K562 (cell line): Measurements from ENCODE around the gene SLAMF8. TPM values are rescaled to one million over a fixed set of nuclear protein-coding genes. Genes with fewer than 3 reads are reported as not detected.

Experiments
- BRCA1 ChIP-seq, 2 experiments: fragments of 450-650 bp in 1 of 2; sonication (generic) in 1 of 2; formaldehyde crosslinking in 1 of 2; IDR thresholded peaks; 2 replicates each; pipeline versions ENCODE4 v1.5.0 to v1.6.1; 2017 to 2020; ENCODE audit warnings: mild to moderate bottlenecking in 1 of 2, missing genetic modification reagents in 1 of 2
- CBX2 ChIP-seq: fragments of 200-600 bp; sonication (generic); IDR thresholded peaks from one replicate; pipeline ENCODE4 v1.6.1; 2012; ENCODE audit warnings: mild to moderate bottlenecking, low read length, inconsistent platforms; ENCODE audit not compliant: insufficient read depth, poor library complexity, severe bottlenecking
- CREB3 ChIP-seq: fragments of 450-650 bp; conservative IDR thresholded peaks from 2 replicates; pipeline ENCODE4 v1.6.1; 2016; ENCODE audit warnings: missing genetic modification characterization, low read depth, mild to moderate bottlenecking, missing compliant biosample characterization, moderate library complexity
- DNMT1 ChIP-seq: fragments of 450-650 bp; IDR thresholded peaks from 2 replicates; pipeline ENCODE4 v1.6.1; 2016; ENCODE audit warnings: antibody characterized with exemption, mild to moderate bottlenecking
- EP400 ChIP-seq: fragments of 450-650 bp; IDR thresholded peaks from 2 replicates; pipeline ENCODE4 v1.6.1; 2017; ENCODE audit warnings: antibody characterized with exemption, mild to moderate bottlenecking, moderate library complexity
- HEY1 ChIP-seq: fragments of 250-450 bp; sonication (Bioruptor Pico); IDR thresholded peaks from 2 replicates; pipeline ENCODE4 v1.5.0; 2020; ENCODE audit warnings: mild to moderate bottlenecking, moderate library complexity, borderline replicate concordance
- HNRNPL ChIP-seq: fragments of 200-400 bp; formaldehyde crosslinking; IDR thresholded peaks from 2 replicates; pipeline ENCODE4 v1.6.1; 2017; ENCODE audit warnings: low read depth, mild to moderate bottlenecking, low read length
- KLF13 ChIP-seq: fragments of 450-650 bp; IDR thresholded peaks from 2 replicates; pipeline ENCODE4 v1.6.1; 2016; ENCODE audit warnings: missing genetic modification characterization, low read depth, mild to moderate bottlenecking, missing compliant biosample characterization, moderate library complexity, borderline replicate concordance
- MTA2 ChIP-seq: fragments of 450-650 bp; IDR thresholded peaks from 2 replicates; pipeline ENCODE4 v1.6.1; 2016; ENCODE audit warnings: low read depth
- NR1H2 ChIP-seq: sonication (generic); formaldehyde crosslinking; IDR thresholded peaks from 2 replicates; pipeline ENCODE4 v1.4.0; 2020; ENCODE audit warnings: mild to moderate bottlenecking, missing genetic modification reagents
- NUFIP1 ChIP-seq: fragments of 450-650 bp; IDR thresholded peaks from 2 replicates; pipeline ENCODE4 v1.6.1; 2018; ENCODE audit not compliant: partially characterized antibody
- POLR2H ChIP-seq: IDR thresholded peaks from 2 replicates; pipeline ENCODE4 v1.6.1; 2016; ENCODE audit warnings: missing genetic modification characterization, low read depth, mild to moderate bottlenecking, control low read depth, missing compliant biosample characterization, moderate library complexity
- PTTG1 ChIP-seq: fragments of 450-650 bp; IDR thresholded peaks from 2 replicates; pipeline ENCODE4 v1.6.1; 2016; ENCODE audit warnings: low read depth, mild to moderate bottlenecking, missing genetic modification characterization, missing compliant biosample characterization
- SETDB1 ChIP-seq: IDR thresholded peaks from one replicate; pipeline ENCODE4 v1.6.1; 2012; ENCODE audit warnings: low read length, control low read depth, inconsistent platforms
- U2AF2 ChIP-seq: fragments of 200-400 bp; formaldehyde crosslinking; optimal IDR thresholded peaks from 2 replicates; pipeline ENCODE3; 2017; ENCODE audit warnings: low read depth, mild to moderate bottlenecking, low read length
- ZBTB9 ChIP-seq: fragments of 450-650 bp; formaldehyde crosslinking; IDR thresholded peaks from 2 replicates; pipeline ENCODE4 v1.4.0; 2020; ENCODE audit warnings: mild to moderate bottlenecking, moderate library complexity
- ZNF197 ChIP-seq: fragments of 200-800 bp; sonication (Bioruptor generic); IDR thresholded peaks from 2 replicates; pipeline ENCODE4 v1.6.1; 2016; ENCODE audit warnings: low read depth, missing genetic modification characterization, missing compliant biosample characterization
- polyA plus RNA-seq, 8 experiments: library from polyadenylated mRNA; depleted of rRNA in 4 of 8; stranded (reverse) in 5 of 8; unstranded in 3 of 8; fragments of >200 nt; fragmentation: Nextera tagmentation in 2 of 8; fragmentation: Illumina TruSeq in 1 of 8; extraction: Ambion mirVana in 2 of 8; extraction: Trizol in 1 of 8; gene quantifications; 2 replicates each; pipeline versions ENCODE4 v1.2.1 to v1.2.3, GENCODE V29; 2011 to 2014; ENCODE audit warnings: inconsistent platforms in 1 of 8, missing spikeins in 1 of 8
- total RNA-seq, 7 experiments: library from RNA; depleted of rRNA in 6 of 7; stranded (reverse); fragments of >200 nt in 6 of 7; fragmentation: Illumina TruSeq in 2 of 7; extraction: Trizol in 2 of 7; gene quantifications; 2 replicates each; pipeline versions ENCODE4 v1.2.1 to v1.2.3, GENCODE V29; 2011 to 2021; ENCODE audit warnings: low replicate concordance in 1 of 7
- TF ChIP-seq, protein P1 (sequence below), 2 experiments: IDR thresholded peaks; 2 replicates each; pipeline ENCODE4 v1.6.1; 2011; ENCODE audit warnings: borderline replicate concordance in 1 of 2, control low read depth in 1 of 2, low read depth in 1 of 2, low read length in 1 of 2, mild to moderate bottlenecking in 1 of 2, mixed read lengths in 1 of 2, moderate library complexity in 1 of 2; ENCODE audit not compliant: insufficient read depth in 1 of 2, insufficient read length in 1 of 2, poor library complexity in 1 of 2, severe bottlenecking in 1 of 2; ENCODE audit errors: extremely low read depth in 1 of 2
- TF ChIP-seq, protein P2 (sequence below): fragments of 200-800 bp; sonication (Bioruptor generic); IDR thresholded peaks from 2 replicates; pipeline ENCODE4 v1.6.1; 2017; ENCODE audit warnings: missing genetic modification characterization, missing compliant biosample characterization

SLAMF8 gene
- total and polyA plus RNA-seq, 9 of the 15 experiments (the other 6 are each of a cell fraction or from before 2014, with no cell fraction given), result not detected

DNA sequence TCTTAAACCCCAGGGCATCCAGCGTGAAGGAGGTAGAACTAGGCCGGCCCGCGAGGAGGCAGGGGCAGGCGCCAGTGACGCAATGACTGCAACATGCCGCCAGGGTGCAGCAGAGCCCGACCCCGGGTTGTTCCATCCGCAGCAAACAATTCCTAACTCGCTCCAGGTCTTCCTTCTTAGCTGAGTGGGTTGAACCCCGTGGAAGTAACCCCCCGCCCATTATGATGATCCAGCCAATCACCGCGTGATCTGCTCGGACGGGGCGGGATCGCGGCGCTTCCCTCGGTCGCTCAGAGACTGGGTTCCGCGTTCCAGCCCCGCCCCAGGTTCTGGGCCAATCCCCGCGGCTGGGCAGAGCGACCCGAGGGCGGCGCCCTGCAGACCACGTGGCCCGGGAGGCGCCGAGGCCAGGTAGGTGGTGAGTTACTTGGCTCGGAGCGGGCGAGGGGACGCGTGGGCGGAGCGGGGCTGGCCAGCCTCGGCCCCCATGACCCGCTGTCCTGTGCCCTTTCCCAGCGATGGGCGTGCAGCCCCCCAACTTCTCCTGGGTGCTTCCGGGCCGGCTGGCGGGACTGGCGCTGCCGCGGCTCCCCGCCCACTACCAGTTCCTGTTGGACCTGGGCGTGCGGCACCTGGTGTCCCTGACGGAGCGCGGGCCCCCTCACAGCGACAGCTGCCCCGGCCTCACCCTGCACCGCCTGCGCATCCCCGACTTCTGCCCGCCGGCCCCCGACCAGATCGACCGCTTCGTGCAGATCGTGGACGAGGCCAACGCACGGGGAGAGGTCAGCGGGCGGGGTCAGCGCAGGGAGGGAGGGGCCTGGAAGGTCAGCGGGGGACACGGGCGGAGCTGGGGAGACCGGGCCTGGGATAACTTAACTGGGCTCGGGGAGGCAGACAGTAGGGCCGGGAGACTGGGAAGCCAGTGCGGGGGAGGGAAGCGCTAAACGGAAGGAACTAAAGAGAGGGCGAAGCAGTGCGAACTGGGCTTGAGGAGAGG is 45.8 kb upstream of the SLAMF8 start, which contains the start of gene DUSP23 (continued):
- TF ChIP-seq CREB3 (tag) (no peak), POLR2H (tag) (no peak), U2AF2 (no peak), HNRNPL (0 out of 2 replicates have a peak, but pooled peaks have one; percentile 57), MTA2 (no peak), HEY1 (no peak), ZNF197 (CRISPR knock-in tag) (no peak), ZBTB9 (peak; percentile 70; the same call in 1 of the 2 replicates), PTTG1 (no peak), NUFIP1 (no peak), DNMT1 (no peak), CBX2 (no peak), KLF13 (peak; percentile 81; the same call in 1 of the 2 replicates), BRCA1 (IDR thresholded peaks at IDR 0.05) (no peak), BRCA1 (CRISPR knock-in tag; IDR thresholded peaks at IDR 0.05) (no peak), NR1H2 (0 out of 2 replicates have a peak, but pooled peaks have one; percentile 93), SETDB1 (no peak), EP400 (peak; percentile 81; the same call in 1 of the 2 replicates)
- TF ChIP-seq, protein P1, sequence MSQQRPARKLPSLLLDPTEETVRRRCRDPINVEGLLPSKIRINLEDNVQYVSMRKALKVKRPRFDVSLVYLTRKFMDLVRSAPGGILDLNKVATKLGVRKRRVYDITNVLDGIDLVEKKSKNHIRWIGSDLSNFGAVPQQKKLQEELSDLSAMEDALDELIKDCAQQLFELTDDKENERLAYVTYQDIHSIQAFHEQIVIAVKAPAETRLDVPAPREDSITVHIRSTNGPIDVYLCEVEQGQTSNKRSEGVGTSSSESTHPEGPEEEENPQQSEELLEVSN (IDR thresholded peaks at IDR 0.05; ENCODE audit: borderline replicate concordance in 1 of 2, extremely low read depth in 1 of 2, insufficient read depth in 1 of 2, insufficient read length in 1 of 2, low read depth in 1 of 2, low read length in 1 of 2, poor library complexity in 1 of 2, severe bottlenecking in 1 of 2), result peak; percentile 96 to 98
- TF ChIP-seq, protein P2, sequence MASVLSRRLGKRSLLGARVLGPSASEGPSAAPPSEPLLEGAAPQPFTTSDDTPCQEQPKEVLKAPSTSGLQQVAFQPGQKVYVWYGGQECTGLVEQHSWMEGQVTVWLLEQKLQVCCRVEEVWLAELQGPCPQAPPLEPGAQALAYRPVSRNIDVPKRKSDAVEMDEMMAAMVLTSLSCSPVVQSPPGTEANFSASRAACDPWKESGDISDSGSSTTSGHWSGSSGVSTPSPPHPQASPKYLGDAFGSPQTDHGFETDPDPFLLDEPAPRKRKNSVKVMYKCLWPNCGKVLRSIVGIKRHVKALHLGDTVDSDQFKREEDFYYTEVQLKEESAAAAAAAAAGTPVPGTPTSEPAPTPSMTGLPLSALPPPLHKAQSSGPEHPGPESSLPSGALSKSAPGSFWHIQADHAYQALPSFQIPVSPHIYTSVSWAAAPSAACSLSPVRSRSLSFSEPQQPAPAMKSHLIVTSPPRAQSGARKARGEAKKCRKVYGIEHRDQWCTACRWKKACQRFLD, result 0 out of 2 replicates have a peak, but pooled peaks have one; percentile 54
